ENCODE results near the gene RAD51B.

The RAD51B gene

GRCh38 chr14:68775614-68776126 lies 956.1 kb downstream of the RAD51B start:
- DNase-seq (ENCODE audit: low spot score): no peak

GRCh38 chr14:68777644-68778043 lies 958.1 kb downstream of the RAD51B start:
- no peak for DNase-seq (ENCODE audit: low spot score)

Measured in COLO829 (cell line).